Vagina (tissue), 2 donors: ENCODE results near the gene S100Z.

Experiments used
- CTCF ChIP-seq, 3 experiments: fragments of 450-650 bp in 2 of 3; fragments of 200-600 bp in 1 of 3; sonication (generic) in 1 of 3; IDR thresholded peaks; one replicate each; pipeline ENCODE4 v1.5.1; 2017 to 2019; ENCODE audit warnings: antibody characterized with exemption in 3 of 3, mild to moderate bottlenecking in 2 of 3, moderate library complexity in 2 of 3
- POLR2A ChIP-seq, 2 donors: fragments of 450-650 bp; IDR thresholded peaks; one replicate each; pipeline ENCODE4 v1.6.1; 2017; ENCODE audit warnings: antibody characterized with exemption in 2 of 2, mild to moderate bottlenecking in 2 of 2, moderate library complexity in 2 of 2
- POLR2AphosphoS5 ChIP-seq, 2 donors: sonication (generic); formaldehyde crosslinking; IDR thresholded peaks; one replicate each; pipeline ENCODE4 v1.9.0; 2017; ENCODE audit warnings: antibody characterized with exemption in 2 of 2, mild to moderate bottlenecking in 2 of 2, low read depth in 1 of 2; ENCODE audit not compliant: insufficient read depth in 1 of 2

- TF ChIP-seq POLR2AphosphoS5 (IDR thresholded peaks at IDR 0.05; ENCODE audit: insufficient read depth in 1 of 2, low read depth in 1 of 2) (no peak), CTCF (IDR thresholded peaks at IDR 0.05) (no peak), POLR2A (IDR thresholded peaks at IDR 0.05) (no peak)
Measured at GRCh38 chr5:76956033-76956432, 106.2 kb downstream of the S100Z start.
